Putamen (tissue), 1 donor: Measurements from ENCODE around the gene KCTD18.

Experiments used
- DNase-seq: peaks from one replicate; pipeline ENCODE4 v3.0.0-alpha.2; 2016; ENCODE audit warnings: low spot score

Gene KCTD18

GRCh38 chr2:200454927-200455801 is 54.7 kb downstream of the KCTD18 start:
- no peak for DNase-seq

- DNase-seq = no peak
These were observed 55.9 kb downstream of the KCTD18 start for GRCh38 chr2:200453853-200454534.

GRCh38 chr2:200453142-200453852 is 56.6 kb downstream of the KCTD18 start:
- no peak for DNase-seq

- no peak for DNase-seq
These were observed 57.5 kb downstream of the KCTD18 start for GRCh38 chr2:200452377-200452776.

GRCh38 chr2:200451511-200451910 is 58.4 kb downstream of the KCTD18 start:
- DNase-seq = no peak

GRCh38 chr2:200450288-200450687 is 59.6 kb downstream of the KCTD18 start:
- no peak for DNase-seq

GRCh38 chr2:200449149-200449548 is 60.7 kb downstream of the KCTD18 start:
- no peak for DNase-seq

- DNase-seq = no peak
These were observed 61.4 kb downstream of the KCTD18 start for GRCh38 chr2:200448455-200448854.

- no peak for DNase-seq
These were observed 62.6 kb downstream of the KCTD18 start for GRCh38 chr2:200447139-200447855.

- DNase-seq = no peak
These were observed 63.3 kb downstream of the KCTD18 start for GRCh38 chr2:200446612-200447011.

GRCh38 chr2:200445284-200445683 is 64.6 kb downstream of the KCTD18 start:
- no peak for DNase-seq

GRCh38 chr2:200444530-200444929 is 65.3 kb downstream of the KCTD18 start:
- DNase-seq = no peak

- no peak for DNase-seq
These were observed 66.0 kb downstream of the KCTD18 start for GRCh38 chr2:200443916-200444315.

- no peak for DNase-seq
These were observed 66.5 kb downstream of the KCTD18 start for GRCh38 chr2:200443376-200443775.

- DNase-seq = no peak
These were observed 67.4 kb downstream of the KCTD18 start for GRCh38 chr2:200442471-200442870.

GRCh38 chr2:200439981-200440380 is 69.9 kb downstream of the KCTD18 start:
- DNase-seq = no peak
